GM04504 (cell line): Measurements from ENCODE around the gene HIRIP3.
"Not testable (repeated sequence)": the region's sequence is repeated elsewhere in the genome, so short reads cannot be mapped to it uniquely, and the experiment has no call there.

Source experiments
- DNase-seq: peaks from one replicate; pipeline ENCODE4 v3.0.0-alpha.2; 2012; ENCODE audit warnings: low read depth

The HIRIP3 gene

GRCh38 chr16:30016555-30017276, 21.3 kb upstream of the HIRIP3 start:
- no peak for DNase-seq

GRCh38 chr16:30015450-30015849, 20.0 kb upstream of the HIRIP3 start:
- not testable (repeated sequence) for DNase-seq

- not testable (repeated sequence) for DNase-seq
These were observed 17.2 kb upstream of the HIRIP3 start for GRCh38 chr16:30012598-30012997.

- DNase-seq = no peak
These were observed 16.5 kb upstream of the HIRIP3 start for GRCh38 chr16:30011714-30012504.

GRCh38 chr16:30010844-30011713, 15.7 kb upstream of the HIRIP3 start, which contains the start of gene DOC2A:
Gene DOC2A, minus strand, starts transcription at chr16:30011027. Its CDS starts 805 bp downstream, at chr16:30010222.
- no peak for DNase-seq

- no peak for DNase-seq
These were observed 14.8 kb upstream of the HIRIP3 start for GRCh38 chr16:30009990-30010843.

GRCh38 chr16:30009085-30009862, 13.9 kb upstream of the HIRIP3 start:
- no peak for DNase-seq

- no peak for DNase-seq
These were observed 12.0 kb upstream of the HIRIP3 start for GRCh38 chr16:30007378-30007895.

- DNase-seq = no peak
These were observed 11.4 kb upstream of the HIRIP3 start for GRCh38 chr16:30006659-30007377.

- no peak for DNase-seq
These were observed 10.7 kb upstream of the HIRIP3 start for GRCh38 chr16:30006095-30006473.

- DNase-seq = no peak
These were observed 10.1 kb upstream of the HIRIP3 start for GRCh38 chr16:30005341-30006094.

- DNase-seq = no peak
These were observed 9.4 kb upstream of the HIRIP3 start for GRCh38 chr16:30004811-30005242.

GRCh38 chr16:30004424-30004776, 9.0 kb upstream of the HIRIP3 start:
- DNase-seq = no peak

- DNase-seq = no peak
These were observed 8.4 kb upstream of the HIRIP3 start for GRCh38 chr16:30003670-30004423.

GRCh38 chr16:30002614-30003346, 7.4 kb upstream of the HIRIP3 start:
- DNase-seq = no peak

GRCh38 chr16:30000735-30001631, 5.6 kb upstream of the HIRIP3 start:
- no peak for DNase-seq
